ENCODE data around the gene PDE3B. TPM values are rescaled to one million over a fixed set of nuclear protein-coding genes. Genes with fewer than 3 reads are reported as not detected.

PDE3B gene
- total and polyA plus RNA-seq, 2 of the 8 experiments (the other 6 are each of a cell fraction or from before 2014, with no cell fraction given): 2.7 to 10.9 TPM

DNA sequence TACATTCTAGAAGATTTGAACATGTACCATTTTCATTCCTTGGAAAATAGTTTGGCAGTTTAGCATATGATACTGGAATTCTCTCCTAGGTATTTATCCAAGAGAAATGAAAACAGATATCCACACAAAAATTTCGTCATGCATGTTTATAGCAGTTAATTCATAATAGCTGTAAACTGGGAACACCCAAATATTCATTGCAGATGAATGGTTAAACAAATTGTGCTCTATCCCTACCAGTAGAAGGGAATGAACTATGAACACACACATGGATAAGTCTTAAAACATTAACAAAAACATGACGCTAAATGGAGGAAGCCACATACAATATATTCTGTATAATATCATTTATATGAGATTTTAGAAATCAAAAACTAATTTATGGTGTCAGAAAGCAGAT lies 61.5 kb downstream of the PDE3B start (continued):
- TF ChIP-seq, protein P1, sequence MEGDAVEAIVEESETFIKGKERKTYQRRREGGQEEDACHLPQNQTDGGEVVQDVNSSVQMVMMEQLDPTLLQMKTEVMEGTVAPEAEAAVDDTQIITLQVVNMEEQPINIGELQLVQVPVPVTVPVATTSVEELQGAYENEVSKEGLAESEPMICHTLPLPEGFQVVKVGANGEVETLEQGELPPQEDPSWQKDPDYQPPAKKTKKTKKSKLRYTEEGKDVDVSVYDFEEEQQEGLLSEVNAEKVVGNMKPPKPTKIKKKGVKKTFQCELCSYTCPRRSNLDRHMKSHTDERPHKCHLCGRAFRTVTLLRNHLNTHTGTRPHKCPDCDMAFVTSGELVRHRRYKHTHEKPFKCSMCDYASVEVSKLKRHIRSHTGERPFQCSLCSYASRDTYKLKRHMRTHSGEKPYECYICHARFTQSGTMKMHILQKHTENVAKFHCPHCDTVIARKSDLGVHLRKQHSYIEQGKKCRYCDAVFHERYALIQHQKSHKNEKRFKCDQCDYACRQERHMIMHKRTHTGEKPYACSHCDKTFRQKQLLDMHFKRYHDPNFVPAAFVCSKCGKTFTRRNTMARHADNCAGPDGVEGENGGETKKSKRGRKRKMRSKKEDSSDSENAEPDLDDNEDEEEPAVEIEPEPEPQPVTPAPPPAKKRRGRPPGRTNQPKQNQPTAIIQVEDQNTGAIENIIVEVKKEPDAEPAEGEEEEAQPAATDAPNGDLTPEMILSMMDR (IDR thresholded peaks at IDR 0.05; ENCODE audit: control extremely low read depth in 1 of 3, insufficient read depth in 1 of 3, low read depth in 1 of 3, low read length in 3 of 3): no peak
- TF ChIP-seq, protein P2, sequence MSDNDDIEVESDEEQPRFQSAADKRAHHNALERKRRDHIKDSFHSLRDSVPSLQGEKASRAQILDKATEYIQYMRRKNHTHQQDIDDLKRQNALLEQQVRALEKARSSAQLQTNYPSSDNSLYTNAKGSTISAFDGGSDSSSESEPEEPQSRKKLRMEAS (IDR thresholded peaks at IDR 0.05): no peak
- no peak for TF ChIP-seq SIRT6 (IDR thresholded peaks at IDR 0.05; ENCODE audit: low read length)
- no peak for TF ChIP-seq RNF2 (IDR thresholded peaks at IDR 0.05; ENCODE audit: borderline replicate concordance, low read depth, low read length, missing control alignments, poor library complexity, severe bottlenecking)

All from H1 (cell line).